DMS79 treated with DMSO at 0.1 percent for 48 hours (cell line): ENCODE data around the gene TOMM5.

ENCODE experiments used
- DNase-seq: peaks from one replicate; lab custom pipeline; 2025; lab: John Stamatoyannopoulos, UW

The TOMM5 gene

GRCh38 chr9:37563806-37564513 lies 28.4 kb downstream of the TOMM5 start:
- DNase-seq = no peak

DNA sequence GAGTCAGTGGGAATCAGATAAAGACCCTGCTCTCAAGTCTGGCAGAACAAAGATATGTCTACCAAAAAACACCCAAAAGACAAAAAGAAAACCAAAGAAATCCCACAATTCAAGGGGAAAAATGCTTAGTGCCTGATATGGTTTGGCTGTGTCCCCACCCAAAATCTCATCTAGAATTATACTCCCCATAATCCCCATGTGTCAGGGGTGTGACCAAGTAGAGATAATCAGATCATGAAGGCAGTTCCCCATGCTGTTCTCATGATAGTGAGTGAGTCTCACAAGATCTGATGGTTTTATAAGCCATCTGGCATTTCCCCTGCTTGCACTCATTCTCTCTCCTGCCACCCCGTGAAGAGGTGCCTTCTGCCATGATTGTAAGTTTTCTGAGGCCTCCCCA lies 29.6 kb downstream of the TOMM5 start:
- no peak for DNase-seq

DNA sequence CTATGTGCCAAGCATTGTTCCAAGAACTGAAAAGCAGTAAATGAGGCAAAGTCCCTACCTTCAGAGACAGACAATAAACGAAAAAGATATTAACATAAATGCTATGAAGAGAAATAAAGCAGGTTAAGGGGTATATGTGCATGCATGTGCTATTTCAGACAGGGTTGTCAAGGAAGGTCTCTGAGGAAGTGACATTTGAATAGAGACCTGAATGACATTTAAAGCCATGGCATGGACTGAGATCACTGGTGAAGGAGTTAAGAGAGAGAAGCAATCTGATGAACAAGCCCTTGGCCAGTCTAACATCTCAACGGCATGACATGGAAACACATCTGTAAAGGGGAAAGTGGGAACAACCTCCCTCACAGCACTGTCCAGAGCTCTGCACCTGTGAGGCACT lies 30.7 kb downstream of the TOMM5 start:
- no peak for DNase-seq

DNA sequence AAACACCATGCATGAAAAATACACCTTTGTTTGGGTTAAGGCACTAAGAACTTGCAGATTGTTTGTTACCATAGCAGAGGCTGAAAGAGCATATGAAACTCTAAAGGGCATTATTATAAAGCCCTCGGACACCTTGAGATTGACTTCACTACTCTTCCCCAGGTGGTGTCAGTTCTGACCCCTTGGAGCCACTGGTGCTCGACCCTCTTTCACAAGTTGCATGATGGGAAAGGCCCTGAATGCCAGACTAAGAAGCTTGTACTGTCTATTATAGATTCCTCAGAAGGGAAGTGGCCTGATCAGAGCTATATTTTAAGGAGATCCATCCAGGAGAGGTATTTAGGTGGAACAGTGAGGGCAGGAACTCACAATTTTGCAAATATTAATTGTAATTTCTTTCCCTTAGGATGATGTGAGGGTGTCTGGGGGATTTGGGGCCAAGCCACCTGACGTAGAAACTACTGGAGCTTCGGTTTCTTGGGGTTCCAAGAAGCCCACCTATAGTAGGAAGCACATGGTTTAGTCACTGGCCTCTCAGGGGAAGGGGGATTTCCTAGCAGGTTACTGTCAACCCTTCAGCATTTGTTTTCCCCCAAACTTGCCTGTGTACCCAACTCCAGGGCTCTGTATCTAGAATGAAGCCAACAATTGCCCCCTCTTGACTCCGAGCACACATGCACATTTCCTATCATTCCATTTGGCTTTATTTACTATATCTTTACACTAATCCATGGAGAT lies 32.4 kb downstream of the TOMM5 start:
- no peak for DNase-seq

DNA sequence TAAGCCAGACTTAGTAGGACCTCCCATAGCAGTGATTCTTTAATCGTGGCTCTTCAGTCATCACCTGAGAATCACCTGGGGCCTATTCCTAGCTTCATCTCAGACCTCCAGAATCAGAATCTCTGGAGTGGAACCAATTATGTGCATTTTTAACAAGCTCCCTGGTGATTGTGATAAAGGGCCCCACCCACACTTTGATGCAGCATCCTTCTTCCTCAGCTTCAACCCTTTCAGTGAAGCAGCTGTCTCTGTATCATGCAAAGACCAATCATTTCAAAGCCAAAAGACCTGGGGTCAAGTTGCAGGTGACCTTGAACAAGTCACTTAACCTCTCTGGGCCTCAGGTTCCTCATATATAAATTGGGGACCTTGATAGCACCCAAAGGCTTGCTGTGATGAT lies 33.3 kb downstream of the TOMM5 start:
- no peak for DNase-seq

GRCh38 chr9:37555786-37556185 lies 36.6 kb downstream of the TOMM5 start:
- no peak for DNase-seq

GRCh38 chr9:37554318-37554717 lies 38.1 kb downstream of the TOMM5 start:
- DNase-seq = no peak

DNA sequence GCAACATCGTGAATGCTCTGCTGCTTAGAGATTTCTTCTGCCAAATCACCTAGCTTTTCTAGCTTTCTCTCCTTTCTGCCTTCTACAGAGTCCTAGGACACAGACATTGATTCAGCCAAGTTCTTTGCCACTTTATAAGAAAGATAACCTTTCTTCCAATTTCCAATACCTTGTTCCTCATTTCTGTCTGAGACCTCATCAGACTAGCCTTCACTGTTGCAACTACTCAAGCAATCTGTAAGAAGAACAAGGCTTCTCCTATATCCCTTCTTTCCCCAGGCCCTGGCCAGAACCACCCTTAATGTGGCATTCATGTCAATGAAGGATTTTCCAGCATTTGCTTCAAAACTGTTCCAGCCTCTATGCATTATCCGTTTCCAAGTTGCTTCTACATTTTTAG lies 40.5 kb downstream of the TOMM5 start:
- no peak for DNase-seq

- DNase-seq = no peak
Observed at GRCh38 chr9:37551468-37551867, 40.9 kb downstream of the TOMM5 start.

GRCh38 chr9:37550781-37551180 lies 41.6 kb downstream of the TOMM5 start:
- no peak for DNase-seq

GRCh38 chr9:37549527-37549926 lies 42.9 kb downstream of the TOMM5 start:
- no peak for DNase-seq

GRCh38 chr9:37547328-37547878 lies 45.0 kb downstream of the TOMM5 start:
- DNase-seq = no peak

GRCh38 chr9:37543468-37543867 lies 48.9 kb downstream of the TOMM5 start:
- DNase-seq = no peak

GRCh38 chr9:37542895-37543294 lies 49.5 kb downstream of the TOMM5 start:
- no peak for DNase-seq

DNA sequence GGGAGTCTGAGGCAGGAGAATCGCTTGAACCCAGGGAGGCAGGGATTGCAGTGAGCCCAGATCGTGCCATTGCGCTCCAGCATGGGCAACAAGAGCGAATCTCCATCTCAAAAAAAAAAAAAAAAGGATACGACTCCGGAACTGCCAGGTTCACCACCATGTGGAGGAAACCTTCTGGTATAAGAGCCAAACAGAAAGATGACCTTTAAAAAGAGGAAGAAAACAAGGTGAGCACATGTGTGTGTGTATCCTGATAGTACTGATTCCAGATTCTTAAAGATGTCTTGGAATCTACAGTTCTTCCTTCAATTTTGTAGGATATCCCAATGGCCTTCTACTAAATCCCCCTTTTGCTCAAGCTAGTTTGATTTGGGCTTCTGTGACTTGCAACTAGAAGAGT lies 49.9 kb downstream of the TOMM5 start:
- no peak for DNase-seq

DNA sequence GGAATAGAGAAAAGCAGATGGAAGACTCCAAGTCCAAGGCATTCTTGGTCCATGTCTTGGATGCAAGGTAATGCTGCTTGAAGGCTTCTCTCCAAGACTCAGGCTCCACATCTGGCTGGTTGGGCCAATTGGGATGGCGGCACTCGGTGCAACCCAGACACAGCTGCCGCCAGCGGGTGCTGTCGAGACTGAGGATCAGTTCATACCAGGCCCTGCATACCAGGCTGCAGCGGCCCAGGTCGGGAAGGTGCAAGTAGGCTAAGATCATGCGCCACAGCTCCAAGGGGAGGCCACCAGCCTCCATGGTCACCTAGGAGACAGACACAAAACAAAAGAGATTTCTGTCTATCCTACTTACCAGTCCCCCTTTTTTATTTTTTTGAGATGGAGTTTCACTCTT lies 50.9 kb downstream of the TOMM5 start:
- no peak for DNase-seq

- peak; percentile 21 for DNase-seq
Observed at GRCh38 chr9:37540634-37541033, 51.8 kb downstream of the TOMM5 start.

GRCh38 chr9:37539634-37540033 lies 52.8 kb downstream of the TOMM5 start:
- DNase-seq = no peak
